Stimulated activated effector memory CD8-positive, alpha-beta T cell treated with anti-CD3 and anti-CD28 coated beads, Interleukin-12 subunit alpha, Interleukin-12 subunit beta, amount 100 ng/mL, for 72 hours (primary cell): ENCODE data around the gene THSD4.
"Not testable (repeated sequence)": the region's sequence is repeated elsewhere in the genome, so short reads cannot be mapped to it uniquely, and the experiment has no call there.

Experiments
- ATAC-seq: fragments of 150-1000 bp; cut with Tn5 transposase; 2 replicates; pipeline ENCODE4 v1.10.0; 2021
- DNase-seq, 2 donors: peaks; one replicate each; pipeline ENCODE4 v3.0.0; 2021 to 2022; ENCODE audit warnings: low spot score in 2 of 2
- H3K27ac Mint-ChIP-seq: one replicate; pipeline ENCODE4 v1.8.0; 2022; ENCODE audit warnings: mild to moderate bottlenecking, mixed read lengths
- H3K36me3 Mint-ChIP-seq: one replicate; pipeline ENCODE4 v1.8.0; 2022; ENCODE audit warnings: mild to moderate bottlenecking, mixed read lengths
- H3K4me1 Mint-ChIP-seq: one replicate; pipeline ENCODE4 v1.8.0; 2022; ENCODE audit warnings: mixed read lengths
- H3K4me3 Mint-ChIP-seq: one replicate; pipeline ENCODE4 v1.8.0; 2022; ENCODE audit warnings: mild to moderate bottlenecking, mixed read lengths
- H3K9me3 Mint-ChIP-seq: one replicate; pipeline ENCODE4 v1.8.0; 2022; ENCODE audit warnings: mixed read lengths

THSD4 gene

GRCh38 chr15:71355268-71355667 is 240.0 kb downstream of the THSD4 start:
- ATAC-seq (no peak), DNase-seq (no peak)
- Mint-ChIP-seq H3K9me3 (no peaks in the 10 kb centered on the region), H3K4me3 (no peak overlapping the region), H3K4me1 (no peaks in the 10 kb centered on the region), H3K27ac (no peak overlapping the region), H3K36me3 (no peaks in the 10 kb centered on the region)

DNA sequence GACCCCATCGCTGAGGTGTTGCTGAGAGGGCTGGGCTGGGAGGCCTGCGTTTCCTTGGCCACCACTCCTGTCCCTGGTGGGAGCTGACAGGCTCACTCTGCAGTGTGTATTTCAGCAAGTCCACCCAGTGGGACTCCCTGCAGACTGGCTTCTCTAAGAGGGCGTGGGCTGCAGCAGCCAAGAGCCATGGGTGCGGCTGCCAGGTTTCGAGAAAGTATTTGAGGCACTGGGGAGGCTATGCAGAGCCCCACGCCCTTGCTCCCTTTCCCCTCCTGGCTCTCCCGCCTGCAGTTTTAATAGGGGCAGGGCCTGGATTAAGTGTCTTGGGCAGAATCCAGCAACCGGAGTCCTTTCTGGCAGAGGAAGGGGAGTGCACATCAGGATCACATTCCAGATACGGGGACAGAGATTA is 242.1 kb downstream of the THSD4 start:
- Mint-ChIP-seq H3K36me3 (no peaks in the 10 kb centered on the region), H3K4me1 (no peaks in the 10 kb centered on the region), H3K4me3 (no peak overlapping the region), H3K9me3 (no peaks in the 10 kb centered on the region), H3K27ac (no peak overlapping the region)
- ATAC-seq, result no peak
- no peak for DNase-seq

GRCh38 chr15:71357967-71358366 is 242.7 kb downstream of the THSD4 start:
- Mint-ChIP-seq H3K4me1 (no peaks in the 10 kb centered on the region), H3K27ac (no peak overlapping the region), H3K9me3 (no peaks in the 10 kb centered on the region), H3K36me3 (no peaks in the 10 kb centered on the region), H3K4me3 (no peak overlapping the region)
- no peak for DNase-seq
- ATAC-seq, result no peak

- no peaks in the 10 kb centered on the region for H3K9me3 Mint-ChIP-seq
- H3K4me1 Mint-ChIP-seq, result no peaks in the 10 kb centered on the region
- ATAC-seq, result no peak
- H3K4me3 Mint-ChIP-seq, result no peak overlapping the region
- no peaks in the 10 kb centered on the region for H3K36me3 Mint-ChIP-seq
- no peak for DNase-seq
- H3K27ac Mint-ChIP-seq, result no peak overlapping the region
Observed at GRCh38 chr15:71359246-71359645, 244.0 kb downstream of the THSD4 start.

GRCh38 chr15:71362556-71362955 is 247.3 kb downstream of the THSD4 start:
- no peak for DNase-seq
- no peak overlapping the region for H3K27ac Mint-ChIP-seq
- no peaks in the 10 kb centered on the region for H3K9me3 Mint-ChIP-seq
- H3K4me1 Mint-ChIP-seq, result no peaks in the 10 kb centered on the region
- no peak overlapping the region for H3K4me3 Mint-ChIP-seq
- no peak for ATAC-seq
- no peaks in the 10 kb centered on the region for H3K36me3 Mint-ChIP-seq

DNA sequence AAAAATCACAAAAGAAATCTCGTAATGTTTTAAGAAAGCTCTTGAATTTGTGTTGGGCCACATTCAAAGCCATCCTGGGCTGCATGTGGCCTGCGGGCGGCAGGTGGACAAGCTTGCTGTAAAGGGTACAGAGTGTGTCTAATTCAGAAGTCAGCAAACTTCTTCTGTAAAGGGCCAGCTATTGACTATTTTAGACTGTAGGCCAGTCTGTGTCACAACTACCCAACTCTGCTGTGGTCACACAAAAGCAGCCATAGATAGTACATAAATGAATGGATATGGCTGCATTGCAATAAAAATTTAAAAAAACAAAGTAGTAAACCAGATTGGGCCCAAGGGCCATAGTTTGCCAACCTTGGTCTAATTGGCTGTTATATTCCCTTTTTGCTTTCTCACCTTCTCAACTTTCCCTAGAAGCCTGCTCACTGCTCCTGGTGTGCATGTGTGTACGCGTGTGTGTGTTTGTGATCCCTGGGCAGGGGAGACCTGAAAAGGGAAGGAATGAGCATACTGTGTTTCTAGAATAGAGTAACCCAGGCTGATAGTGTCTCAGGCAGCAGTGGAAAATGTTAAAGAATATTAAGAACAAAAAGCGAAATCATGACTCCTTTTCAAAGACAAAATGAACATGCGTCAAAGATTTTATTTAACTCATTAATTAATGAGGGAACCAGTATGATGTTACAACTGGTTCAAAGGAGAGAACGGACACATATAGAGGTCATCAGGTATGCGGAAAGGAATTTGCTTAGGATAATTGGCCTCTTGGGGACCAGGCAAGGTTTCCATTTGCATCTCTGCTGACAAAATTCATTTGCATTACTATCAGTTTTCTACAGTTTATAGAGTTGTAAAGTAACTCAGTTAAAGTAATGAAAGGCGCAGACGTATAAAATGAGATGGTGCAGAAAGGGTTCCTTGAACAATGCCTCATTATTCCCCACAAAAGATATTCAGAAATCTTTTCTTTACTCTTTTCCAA is 248.0 kb downstream of the THSD4 start:
- no peak for DNase-seq
- H3K27ac Mint-ChIP-seq, result no peak overlapping the region
- no peaks in the 10 kb centered on the region for H3K4me1 Mint-ChIP-seq
- H3K9me3 Mint-ChIP-seq, result no peaks in the 10 kb centered on the region
- no peaks in the 10 kb centered on the region for H3K36me3 Mint-ChIP-seq
- H3K4me3 Mint-ChIP-seq, result no peak overlapping the region
- no peak for ATAC-seq

DNA sequence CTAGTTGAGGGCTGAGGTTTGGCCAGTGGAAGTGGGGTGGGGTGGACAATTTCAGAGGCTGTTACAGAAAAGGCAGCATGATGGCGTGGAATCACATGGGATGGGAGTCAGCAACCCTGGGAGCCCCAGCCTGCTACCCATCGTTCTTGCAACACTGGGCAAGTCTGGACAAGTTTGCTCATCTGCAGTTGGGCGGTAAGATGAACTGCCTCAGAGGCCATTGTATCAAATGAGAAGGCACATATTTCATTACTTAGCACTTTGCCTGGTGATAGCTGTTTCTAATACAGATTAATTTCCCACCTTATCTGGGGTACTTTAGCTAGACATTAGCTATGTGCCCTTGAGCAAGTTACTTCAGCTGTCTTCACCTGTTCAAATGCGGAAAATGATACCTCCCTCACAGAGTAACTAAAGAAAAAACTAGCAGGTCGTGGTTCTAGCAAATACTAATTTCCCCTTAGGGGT is 248.9 kb downstream of the THSD4 start:
- Mint-ChIP-seq H3K4me3 (no peak overlapping the region), H3K36me3 (no peaks in the 10 kb centered on the region), H3K9me3 (no peaks in the 10 kb centered on the region), H3K4me1 (no peaks in the 10 kb centered on the region), H3K27ac (no peak overlapping the region)
- no peak for DNase-seq
- ATAC-seq, result no peak

- H3K4me3 Mint-ChIP-seq, result no peak overlapping the region
- H3K36me3 Mint-ChIP-seq, result no peaks in the 10 kb centered on the region
- H3K4me1 Mint-ChIP-seq, result no peaks in the 10 kb centered on the region
- no peak for ATAC-seq
- no peak overlapping the region for H3K27ac Mint-ChIP-seq
- no peaks in the 10 kb centered on the region for H3K9me3 Mint-ChIP-seq
- DNase-seq, result no peak
Observed at GRCh38 chr15:71366522-71366921, 251.3 kb downstream of the THSD4 start.

DNA sequence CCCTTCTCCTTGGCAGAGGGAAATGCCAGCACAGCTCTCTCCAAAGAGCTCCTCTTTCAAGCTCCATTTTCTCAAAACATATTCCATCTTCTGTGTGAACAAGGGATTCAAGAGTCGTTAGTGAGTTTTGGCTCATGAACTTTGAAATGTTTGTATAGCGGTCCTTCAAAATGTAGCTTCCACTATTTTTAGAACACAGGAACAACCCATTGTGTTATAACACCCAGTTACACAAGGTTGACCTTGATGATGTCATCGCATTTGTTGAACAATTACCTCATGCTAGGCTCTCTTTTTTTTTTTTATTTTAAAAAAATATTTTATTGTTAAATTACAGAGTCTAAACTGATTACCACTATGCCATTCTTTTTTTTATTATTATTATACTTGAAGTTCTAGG is 251.7 kb downstream of the THSD4 start:
- H3K4me3 Mint-ChIP-seq, result no peak overlapping the region
- ATAC-seq, result no peak
- no peak for DNase-seq

GRCh38 chr15:71367737-71368136 is 252.5 kb downstream of the THSD4 start:
- ATAC-seq, H3K4me3 Mint-ChIP-seq, H3K9me3 Mint-ChIP-seq, DNase-seq, H3K27ac Mint-ChIP-seq, H3K4me1 Mint-ChIP-seq, H3K36me3 Mint-ChIP-seq: not testable (repeated sequence)

More for the DNA sequence above, 251.7 kb downstream of the THSD4 start:
- peaks cover 1% of the 10 kb centered on the region for H3K9me3 Mint-ChIP-seq
- no peak overlapping the region for H3K27ac Mint-ChIP-seq
- no peaks in the 10 kb centered on the region for H3K4me1 Mint-ChIP-seq
- H3K36me3 Mint-ChIP-seq, result no peaks in the 10 kb centered on the region

DNA sequence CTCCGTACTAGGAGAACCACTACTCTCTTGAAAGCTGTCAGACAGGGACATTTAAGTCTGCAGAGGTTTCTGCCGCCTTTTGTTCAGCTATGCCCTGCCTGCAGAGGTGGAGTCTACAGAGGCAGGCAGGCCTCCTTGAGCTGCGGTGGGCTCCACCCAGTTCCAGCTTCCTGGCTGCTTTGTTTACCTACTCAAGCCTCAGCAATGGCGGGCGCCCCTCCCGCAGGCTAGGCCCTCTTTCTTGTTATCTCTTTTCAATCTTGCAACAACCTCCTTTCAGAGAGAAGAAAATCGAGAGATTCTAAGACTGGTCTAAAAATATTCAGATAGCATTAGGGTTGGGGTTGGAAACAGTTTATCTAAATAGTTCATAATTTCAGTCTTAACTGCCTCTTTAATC is 257.5 kb downstream of the THSD4 start:
- DNase-seq, H3K9me3 Mint-ChIP-seq, ATAC-seq, H3K4me3 Mint-ChIP-seq, H3K36me3 Mint-ChIP-seq, H3K4me1 Mint-ChIP-seq, H3K27ac Mint-ChIP-seq: not testable (repeated sequence)

DNA sequence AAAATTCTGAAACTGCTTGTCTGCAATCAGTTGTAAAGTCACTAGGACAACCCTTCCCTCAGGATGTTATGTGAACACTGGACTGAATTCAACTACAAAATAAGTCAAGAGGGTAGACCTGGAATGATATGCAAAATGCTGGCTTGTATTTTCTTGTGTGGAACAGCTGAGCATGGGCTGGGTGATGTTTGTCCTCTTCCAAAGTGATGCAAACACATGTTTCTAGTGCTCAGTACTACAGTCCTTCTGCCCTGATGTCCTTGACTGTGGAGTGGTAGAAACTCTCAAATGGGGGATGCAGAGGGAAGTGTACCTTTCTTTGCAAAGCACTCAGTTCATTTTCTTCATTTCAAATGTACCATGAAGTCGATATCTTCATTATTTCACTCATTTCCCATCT is 258.6 kb downstream of the THSD4 start:
- H3K4me3 Mint-ChIP-seq, result no peak overlapping the region
- H3K4me1 Mint-ChIP-seq, result no peaks in the 10 kb centered on the region
- DNase-seq (no peak), ATAC-seq (no peak)
- H3K27ac Mint-ChIP-seq, result no peak overlapping the region
- H3K9me3 Mint-ChIP-seq, result peaks cover 6% of the 10 kb centered on the region
- no peaks in the 10 kb centered on the region for H3K36me3 Mint-ChIP-seq

DNA sequence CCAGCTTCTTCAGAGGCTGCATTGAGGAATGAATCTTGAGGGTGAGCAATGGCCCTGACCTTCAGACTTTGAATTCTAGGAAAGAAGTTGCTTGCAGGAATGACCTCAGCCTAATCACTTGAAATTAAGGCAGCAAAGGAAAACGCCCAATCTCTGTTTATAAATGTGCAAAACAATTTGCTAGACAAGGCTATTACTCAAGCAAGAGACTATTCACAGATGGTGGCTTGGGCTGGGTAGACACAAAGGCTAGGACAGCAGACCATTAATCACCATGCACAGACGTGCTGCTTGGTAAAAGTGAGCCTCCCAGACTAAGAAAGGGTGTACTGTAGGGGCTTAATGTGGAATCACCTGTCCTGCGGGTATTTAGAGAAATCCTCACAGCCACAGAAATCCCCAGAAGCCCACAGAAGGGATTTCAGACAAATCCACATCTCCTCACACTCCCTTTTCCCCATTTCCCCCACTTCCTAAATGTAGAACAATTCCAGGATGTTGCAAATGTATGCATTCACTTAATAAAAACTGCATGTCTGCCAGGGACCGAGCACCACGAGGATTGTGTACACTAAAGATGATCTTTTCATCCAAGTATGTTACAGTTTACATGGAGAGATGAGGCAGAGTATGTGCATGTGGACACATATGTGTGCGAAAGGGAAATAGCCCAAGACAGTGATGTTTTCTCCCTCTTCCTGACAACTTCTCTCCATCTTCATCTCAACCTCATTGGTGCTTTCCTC is 259.5 kb downstream of the THSD4 start:
- Mint-ChIP-seq H3K9me3 (peaks cover 6% of the 10 kb centered on the region), H3K4me3 (no peak overlapping the region), H3K4me1 (no peaks in the 10 kb centered on the region), H3K36me3 (no peaks in the 10 kb centered on the region), H3K27ac (no peak overlapping the region)
- DNase-seq, result no peak
- ATAC-seq, result no peak

DNA sequence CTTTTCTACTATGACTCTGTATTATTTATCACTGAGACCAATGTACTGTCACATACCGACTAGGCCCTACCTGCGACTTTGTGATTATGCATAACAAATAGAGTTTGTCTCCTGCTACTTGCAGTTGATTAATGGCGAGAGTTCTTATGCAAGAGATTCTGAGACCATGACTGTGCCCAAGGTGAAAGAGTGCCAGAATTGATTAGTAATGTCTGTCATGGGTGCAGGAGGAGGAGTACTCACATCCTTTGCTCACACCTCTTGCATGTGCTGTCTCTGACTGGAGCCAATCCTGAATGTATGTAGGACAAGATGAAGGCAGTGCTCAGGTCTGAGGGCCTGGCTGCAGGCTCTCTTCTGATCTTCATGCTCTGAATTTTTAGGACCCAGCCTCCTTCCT is 260.7 kb downstream of the THSD4 start:
- ATAC-seq (no peak), DNase-seq (no peak)
- H3K4me1 Mint-ChIP-seq, result no peaks in the 10 kb centered on the region
- no peak overlapping the region for H3K27ac Mint-ChIP-seq
- H3K9me3 Mint-ChIP-seq, result peaks cover 6% of the 10 kb centered on the region
- no peaks in the 10 kb centered on the region for H3K36me3 Mint-ChIP-seq
- H3K4me3 Mint-ChIP-seq, result no peak overlapping the region

- no peak for ATAC-seq
- H3K4me3 Mint-ChIP-seq, result no peak overlapping the region
Observed at GRCh38 chr15:71379893-71380292, 264.6 kb downstream of the THSD4 start.

GRCh38 chr15:71380345-71380744 is 265.1 kb downstream of the THSD4 start:
- DNase-seq (no peak), ATAC-seq (no peak)
- no peaks in the 10 kb centered on the region for H3K36me3 Mint-ChIP-seq
- H3K27ac Mint-ChIP-seq, result no peak overlapping the region
- H3K4me3 Mint-ChIP-seq, result no peak overlapping the region
- H3K4me1 Mint-ChIP-seq, result no peaks in the 10 kb centered on the region
- H3K9me3 Mint-ChIP-seq, result peaks cover 4% of the 10 kb centered on the region

More at GRCh38 chr15:71379893-71380292, 264.6 kb downstream of the THSD4 start:
- H3K9me3 Mint-ChIP-seq, result peaks cover 4% of the 10 kb centered on the region
- DNase-seq, result no peak
- H3K36me3 Mint-ChIP-seq, result no peaks in the 10 kb centered on the region
- no peaks in the 10 kb centered on the region for H3K4me1 Mint-ChIP-seq
- no peak overlapping the region for H3K27ac Mint-ChIP-seq
